Measurements from ENCODE around the gene CELA2A. TPM values are rescaled to one million over a fixed set of nuclear protein-coding genes. Genes with fewer than 3 reads are reported as not detected.

Gene CELA2A
- total and polyA plus RNA-seq, 2 donors (not counting 3 experiments of a cell fraction or from before 2014, with no cell fraction given): not detected

- H4K20me1 ChIP-seq (replicated peaks; ENCODE audit: control insufficient read depth, extremely low read depth, insufficient read depth, low read length): no peaks in the 10 kb centered on the region
- H3K4me3 ChIP-seq (replicated peaks in 1 of 3; ENCODE audit: insufficient read depth in 1 of 3, low read depth in 1 of 3, low read length in 3 of 3): no peak overlapping the region
- ChIA-PET CTCF (interaction anchor here (1.3 to 13.1 kb wide), 2 partner anchors 95 to 100 kb away, joined by 4 to 332 read pairs; no protein-coding TSS in a partner anchor), POLR2A (no interaction called here)
- no peak for TF ChIP-seq JUN (IDR thresholded peaks at IDR 0.05; ENCODE audit: borderline replicate concordance, insufficient read depth, insufficient read length, low read depth)
- no peak for TF ChIP-seq POLR2A (IDR thresholded peaks at IDR 0.05; ENCODE audit: low read depth, low read length)
- no peak for TF ChIP-seq EZH2 (IDR thresholded peaks at IDR 0.05; ENCODE audit: borderline replicate concordance, low read depth, low read length, severe bottlenecking)
- no peak for TF ChIP-seq MYC (IDR thresholded peaks at IDR 0.05; ENCODE audit: low read depth, low read length)
- TF ChIP-seq, protein P1, sequence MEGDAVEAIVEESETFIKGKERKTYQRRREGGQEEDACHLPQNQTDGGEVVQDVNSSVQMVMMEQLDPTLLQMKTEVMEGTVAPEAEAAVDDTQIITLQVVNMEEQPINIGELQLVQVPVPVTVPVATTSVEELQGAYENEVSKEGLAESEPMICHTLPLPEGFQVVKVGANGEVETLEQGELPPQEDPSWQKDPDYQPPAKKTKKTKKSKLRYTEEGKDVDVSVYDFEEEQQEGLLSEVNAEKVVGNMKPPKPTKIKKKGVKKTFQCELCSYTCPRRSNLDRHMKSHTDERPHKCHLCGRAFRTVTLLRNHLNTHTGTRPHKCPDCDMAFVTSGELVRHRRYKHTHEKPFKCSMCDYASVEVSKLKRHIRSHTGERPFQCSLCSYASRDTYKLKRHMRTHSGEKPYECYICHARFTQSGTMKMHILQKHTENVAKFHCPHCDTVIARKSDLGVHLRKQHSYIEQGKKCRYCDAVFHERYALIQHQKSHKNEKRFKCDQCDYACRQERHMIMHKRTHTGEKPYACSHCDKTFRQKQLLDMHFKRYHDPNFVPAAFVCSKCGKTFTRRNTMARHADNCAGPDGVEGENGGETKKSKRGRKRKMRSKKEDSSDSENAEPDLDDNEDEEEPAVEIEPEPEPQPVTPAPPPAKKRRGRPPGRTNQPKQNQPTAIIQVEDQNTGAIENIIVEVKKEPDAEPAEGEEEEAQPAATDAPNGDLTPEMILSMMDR (IDR thresholded peaks at IDR 0.05; ENCODE audit: extremely low read depth in 1 of 2, insufficient read depth in 1 of 2, low read depth in 1 of 2, low read length in 2 of 2): no peak
- no peak for TF ChIP-seq POLR2AphosphoS5 (IDR thresholded peaks at IDR 0.05; ENCODE audit: insufficient read depth, low read depth, low read length)
- no peak for TF ChIP-seq MAX (IDR thresholded peaks at IDR 0.05; ENCODE audit: insufficient read depth, insufficient read length)
- no peak for TF ChIP-seq GATA2 (IDR thresholded peaks at IDR 0.05; ENCODE audit: insufficient read depth, insufficient read length, low read depth, low read length)
- no peak for TF ChIP-seq FOS (IDR thresholded peaks at IDR 0.05; ENCODE audit: borderline replicate concordance, insufficient read depth, low read length)
- no peak overlapping the region for H3K27ac ChIP-seq (ENCODE audit: insufficient read depth, low read depth, low read length)
- no peak overlapping the region for H2AFZ ChIP-seq (ENCODE audit: low read depth, low read length)
- peaks cover 15% of the 10 kb centered on the region for H3K4me1 ChIP-seq (ENCODE audit: control insufficient read depth, extremely low read depth, insufficient read depth, low read length)
- intact Hi-C loops (cut with micrococcal nuclease) (no loop called here), dilution Hi-C loops (cut with MboI; ENCODE audit: extremely low pct_ligation_motif_present, low sequenced_read_pairs) (no loop called here)
- H3K27me3 ChIP-seq (ENCODE audit: control insufficient read depth in 2 of 2, insufficient read depth in 2 of 2, low read length in 2 of 2): no peaks in the 10 kb centered on the region
- BruUV-seq (replicated peaks): no TSS peak
- no peak overlapping the region for H3K4me2 ChIP-seq (ENCODE audit: insufficient read depth, low read length)
- FAIRE-seq (no peak), DNase-seq (ENCODE audit: low read depth, low spot score) (no peak)
- peaks cover 7 to 18% of the 10 kb centered on the region in 2 experiments for H3K36me3 ChIP-seq (ENCODE audit: control insufficient read depth in 2 of 2, extremely low read depth in 1 of 2, insufficient read depth in 2 of 2, low read length in 2 of 2)
- H3K9ac ChIP-seq (replicated peaks; ENCODE audit: extremely low read depth, insufficient read depth, low read length): no peak overlapping the region
- no peaks in the 10 kb centered on the region for H3K9me1 ChIP-seq (replicated peaks; ENCODE audit: control insufficient read depth, extremely low read depth, insufficient read depth, low read length)
- H3K9me3 ChIP-seq (replicated peaks; ENCODE audit: control insufficient read depth, insufficient read depth, low read length): no peaks in the 10 kb centered on the region
- peaks cover 59% of the 10 kb centered on the region for H3K79me2 ChIP-seq (ENCODE audit: control insufficient read depth, insufficient read depth, low read length)
Observed at GRCh38 chr1:15423355-15424077, 33.0 kb upstream of the CELA2A start.

All from endothelial cell of umbilical vein (primary cell).